HL-60 (cell line): ENCODE measurements around the gene DENND4C.
A peak's percentile ranks its signal among the peaks of the same experiment; 100 is the strongest.

ENCODE experiments used
- DNase-seq, 2 experiments: peaks; one replicate each; pipeline ENCODE4 v3.0.0-alpha.2; 2010 to 2020; ENCODE audit warnings: low read depth in 1 of 2, low spot score in 1 of 2
- H3K27ac ChIP-seq: fragments of 250-450 bp; sonication (Bioruptor Pico); replicated peaks from 2 replicates; pipeline ENCODE4 v1.5.1; 2020; ENCODE audit warnings: mild to moderate bottlenecking, moderate library complexity
- H3K27me3 ChIP-seq: fragments of 250-450 bp; sonication (Bioruptor Pico); 2 replicates; pipeline ENCODE4 v1.5.1; 2021; ENCODE audit warnings: mild to moderate bottlenecking, moderate library complexity; ENCODE audit not compliant: insufficient read depth, poor library complexity, severe bottlenecking
- H3K4me3 ChIP-seq: replicated peaks from 2 replicates; pipeline ENCODE4 v1.5.1; 2011; ENCODE audit warnings: mild to moderate bottlenecking, control low read depth, low read length; ENCODE audit not compliant: insufficient read depth
- CTCF ChIP-seq: IDR thresholded peaks from one replicate; pipeline ENCODE4 v1.5.1; 2011; ENCODE audit warnings: low read length, control low read depth, inconsistent platforms; ENCODE audit not compliant: insufficient read depth
- GABPA ChIP-seq: IDR thresholded peaks from 2 replicates; pipeline ENCODE4 v1.6.1; 2012; ENCODE audit warnings: low read depth
- POLR2AphosphoS5 ChIP-seq: IDR thresholded peaks from 2 replicates; pipeline ENCODE4 v1.6.1; 2012; ENCODE audit warnings: low read depth
- REST ChIP-seq: IDR thresholded peaks from 2 replicates; pipeline ENCODE4 v1.6.1; 2012; ENCODE audit warnings: low read depth; ENCODE audit not compliant: insufficient replicate concordance
- SPI1 ChIP-seq: IDR thresholded peaks from 2 replicates; pipeline ENCODE4 v1.6.1; 2012; ENCODE audit warnings: low read depth, mild to moderate bottlenecking, borderline replicate concordance

DENND4C gene

GRCh38 chr9:19409401-19410194 lies 179.1 kb downstream of the DENND4C start:
- Histone ChIP-seq H3K27me3 (no peaks in the 10 kb centered on the region), H3K4me3 (peak overlapping the region; percentile 68), H3K27ac (no peak overlapping the region)
- peak in 1 of 2 experiments; percentile 1 for DNase-seq
- TF ChIP-seq CTCF = no peak
- no peak for TF ChIP-seq POLR2AphosphoS5
- TF ChIP-seq SPI1 = no peak
- TF ChIP-seq GABPA = no peak
- TF ChIP-seq REST = no peak

GRCh38 chr9:19410195-19410503 lies 179.7 kb downstream of the DENND4C start:
- Histone ChIP-seq H3K27ac (no peak overlapping the region), H3K27me3 (no peaks in the 10 kb centered on the region), H3K4me3 (no peak overlapping the region)
- TF ChIP-seq SPI1 = no peak
- no peak for TF ChIP-seq CTCF
- no peak for TF ChIP-seq POLR2AphosphoS5
- no peak for TF ChIP-seq GABPA
- TF ChIP-seq REST = no peak
- no peak for DNase-seq

- TF ChIP-seq REST (no peak), CTCF (no peak), POLR2AphosphoS5 (no peak), SPI1 (no peak), GABPA (no peak)
- Histone ChIP-seq H3K4me3 (no peak overlapping the region), H3K27ac (no peak overlapping the region), H3K27me3 (no peaks in the 10 kb centered on the region)
- no peak for DNase-seq
Measured at GRCh38 chr9:19410594-19410993, 180.1 kb downstream of the DENND4C start.
